ENCODE data around the gene STAT5B. TPM values are rescaled to one million over a fixed set of nuclear protein-coding genes. Genes with fewer than 3 reads are reported as not detected.

STAT5B gene
- total and polyA plus RNA-seq, 9 of the 15 experiments (the other 6 are each of a cell fraction or from before 2014, with no cell fraction given): 20.8 to 176 (median 92.4) TPM

DNA sequence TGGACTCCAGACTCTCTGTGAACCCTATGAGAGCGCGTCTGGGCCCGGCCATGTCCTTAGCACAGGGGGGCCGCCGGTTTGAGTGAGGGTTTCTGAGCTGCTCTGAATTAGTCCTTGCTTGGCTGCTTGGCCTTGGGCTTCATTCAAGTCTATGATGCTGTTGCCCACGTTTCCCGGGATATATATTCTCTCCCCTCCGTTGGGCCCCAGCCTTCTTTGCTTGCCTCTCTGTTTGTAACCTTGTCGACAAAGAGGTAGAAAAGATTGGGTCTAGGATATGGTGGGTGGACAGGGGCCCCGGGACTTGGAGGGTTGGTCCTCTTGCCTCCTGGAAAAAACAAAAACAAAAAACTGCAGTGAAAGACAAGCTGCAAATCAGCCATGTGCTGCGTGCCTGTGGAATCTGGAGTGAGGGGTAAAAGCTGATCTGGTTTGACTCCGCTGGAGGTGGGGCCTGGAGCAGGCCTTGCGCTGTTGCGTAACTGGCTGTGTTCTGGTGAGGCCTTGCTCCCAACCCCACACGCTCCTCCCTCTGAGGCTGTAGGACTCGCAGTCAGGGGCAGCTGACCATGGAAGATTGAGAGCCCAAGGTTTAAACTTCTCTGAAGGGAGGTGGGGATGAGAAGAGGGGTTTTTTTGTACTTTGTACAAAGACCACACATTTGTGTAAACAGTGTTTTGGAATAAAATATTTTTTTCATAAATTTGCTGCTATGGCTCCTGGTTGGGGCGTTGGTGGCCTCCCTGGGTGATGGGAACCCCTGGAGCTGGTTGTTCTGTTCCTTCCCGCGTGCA is 35.2 kb upstream of the STAT5B start (continued):
- TF ChIP-seq, protein P1, sequence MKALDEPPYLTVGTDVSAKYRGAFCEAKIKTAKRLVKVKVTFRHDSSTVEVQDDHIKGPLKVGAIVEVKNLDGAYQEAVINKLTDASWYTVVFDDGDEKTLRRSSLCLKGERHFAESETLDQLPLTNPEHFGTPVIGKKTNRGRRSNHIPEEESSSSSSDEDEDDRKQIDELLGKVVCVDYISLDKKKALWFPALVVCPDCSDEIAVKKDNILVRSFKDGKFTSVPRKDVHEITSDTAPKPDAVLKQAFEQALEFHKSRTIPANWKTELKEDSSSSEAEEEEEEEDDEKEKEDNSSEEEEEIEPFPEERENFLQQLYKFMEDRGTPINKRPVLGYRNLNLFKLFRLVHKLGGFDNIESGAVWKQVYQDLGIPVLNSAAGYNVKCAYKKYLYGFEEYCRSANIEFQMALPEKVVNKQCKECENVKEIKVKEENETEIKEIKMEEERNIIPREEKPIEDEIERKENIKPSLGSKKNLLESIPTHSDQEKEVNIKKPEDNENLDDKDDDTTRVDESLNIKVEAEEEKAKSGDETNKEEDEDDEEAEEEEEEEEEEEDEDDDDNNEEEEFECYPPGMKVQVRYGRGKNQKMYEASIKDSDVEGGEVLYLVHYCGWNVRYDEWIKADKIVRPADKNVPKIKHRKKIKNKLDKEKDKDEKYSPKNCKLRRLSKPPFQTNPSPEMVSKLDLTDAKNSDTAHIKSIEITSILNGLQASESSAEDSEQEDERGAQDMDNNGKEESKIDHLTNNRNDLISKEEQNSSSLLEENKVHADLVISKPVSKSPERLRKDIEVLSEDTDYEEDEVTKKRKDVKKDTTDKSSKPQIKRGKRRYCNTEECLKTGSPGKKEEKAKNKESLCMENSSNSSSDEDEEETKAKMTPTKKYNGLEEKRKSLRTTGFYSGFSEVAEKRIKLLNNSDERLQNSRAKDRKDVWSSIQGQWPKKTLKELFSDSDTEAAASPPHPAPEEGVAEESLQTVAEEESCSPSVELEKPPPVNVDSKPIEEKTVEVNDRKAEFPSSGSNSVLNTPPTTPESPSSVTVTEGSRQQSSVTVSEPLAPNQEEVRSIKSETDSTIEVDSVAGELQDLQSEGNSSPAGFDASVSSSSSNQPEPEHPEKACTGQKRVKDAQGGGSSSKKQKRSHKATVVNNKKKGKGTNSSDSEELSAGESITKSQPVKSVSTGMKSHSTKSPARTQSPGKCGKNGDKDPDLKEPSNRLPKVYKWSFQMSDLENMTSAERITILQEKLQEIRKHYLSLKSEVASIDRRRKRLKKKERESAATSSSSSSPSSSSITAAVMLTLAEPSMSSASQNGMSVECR (CRISPR knock-in tag; IDR thresholded peaks at IDR 0.05): 0 out of 2 replicates have a peak, but pooled peaks have one; percentile 38
- TF ChIP-seq SRF (CRISPR knock-in tag; IDR thresholded peaks at IDR 0.05): peak in 1 of 2 experiments; percentile 71; a peak in 1 of 4 replicates
- TF ChIP-seq SP2 (IDR thresholded peaks at IDR 0.05; ENCODE audit: extremely low read depth, low read depth, low read length, poor library complexity, severe bottlenecking): no peak
- TF ChIP-seq POU5F1 (IDR thresholded peaks at IDR 0.05; ENCODE audit: borderline replicate concordance, low read depth, low read length, partially characterized antibody): no peak
- TF ChIP-seq, protein P2, sequence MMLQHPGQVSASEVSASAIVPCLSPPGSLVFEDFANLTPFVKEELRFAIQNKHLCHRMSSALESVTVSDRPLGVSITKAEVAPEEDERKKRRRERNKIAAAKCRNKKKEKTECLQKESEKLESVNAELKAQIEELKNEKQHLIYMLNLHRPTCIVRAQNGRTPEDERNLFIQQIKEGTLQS (IDR thresholded peaks at IDR 0.05): peak; percentile 89
- TF ChIP-seq, protein P2 (CRISPR knock-in tag; conservative IDR thresholded peaks at IDR 0.05): no peak
- peak; percentile 74 for TF ChIP-seq EP400 (IDR thresholded peaks at IDR 0.05)
- TF ChIP-seq, protein P3, sequence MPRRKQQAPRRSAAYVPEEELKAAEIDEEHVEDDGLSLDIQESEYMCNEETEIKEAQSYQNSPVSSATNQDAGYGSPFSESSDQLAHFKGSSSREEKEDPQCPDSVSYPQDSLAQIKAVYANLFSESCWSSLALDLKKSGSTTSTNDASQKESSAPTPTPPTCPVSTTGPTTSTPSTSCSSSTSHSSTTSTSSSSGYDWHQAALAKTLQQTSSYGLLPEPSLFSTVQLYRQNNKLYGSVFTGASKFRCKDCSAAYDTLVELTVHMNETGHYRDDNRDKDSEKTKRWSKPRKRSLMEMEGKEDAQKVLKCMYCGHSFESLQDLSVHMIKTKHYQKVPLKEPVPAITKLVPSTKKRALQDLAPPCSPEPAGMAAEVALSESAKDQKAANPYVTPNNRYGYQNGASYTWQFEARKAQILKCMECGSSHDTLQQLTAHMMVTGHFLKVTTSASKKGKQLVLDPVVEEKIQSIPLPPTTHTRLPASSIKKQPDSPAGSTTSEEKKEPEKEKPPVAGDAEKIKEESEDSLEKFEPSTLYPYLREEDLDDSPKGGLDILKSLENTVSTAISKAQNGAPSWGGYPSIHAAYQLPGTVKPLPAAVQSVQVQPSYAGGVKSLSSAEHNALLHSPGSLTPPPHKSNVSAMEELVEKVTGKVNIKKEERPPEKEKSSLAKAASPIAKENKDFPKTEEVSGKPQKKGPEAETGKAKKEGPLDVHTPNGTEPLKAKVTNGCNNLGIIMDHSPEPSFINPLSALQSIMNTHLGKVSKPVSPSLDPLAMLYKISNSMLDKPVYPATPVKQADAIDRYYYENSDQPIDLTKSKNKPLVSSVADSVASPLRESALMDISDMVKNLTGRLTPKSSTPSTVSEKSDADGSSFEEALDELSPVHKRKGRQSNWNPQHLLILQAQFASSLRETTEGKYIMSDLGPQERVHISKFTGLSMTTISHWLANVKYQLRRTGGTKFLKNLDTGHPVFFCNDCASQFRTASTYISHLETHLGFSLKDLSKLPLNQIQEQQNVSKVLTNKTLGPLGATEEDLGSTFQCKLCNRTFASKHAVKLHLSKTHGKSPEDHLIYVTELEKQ (CRISPR knock-in tag; IDR thresholded peaks at IDR 0.05): no peak
- no peak; the same call in 1 of the 2 replicates for TF ChIP-seq ZNF311 (CRISPR knock-in tag; IDR thresholded peaks at IDR 0.05)
- TF ChIP-seq, protein P4, sequence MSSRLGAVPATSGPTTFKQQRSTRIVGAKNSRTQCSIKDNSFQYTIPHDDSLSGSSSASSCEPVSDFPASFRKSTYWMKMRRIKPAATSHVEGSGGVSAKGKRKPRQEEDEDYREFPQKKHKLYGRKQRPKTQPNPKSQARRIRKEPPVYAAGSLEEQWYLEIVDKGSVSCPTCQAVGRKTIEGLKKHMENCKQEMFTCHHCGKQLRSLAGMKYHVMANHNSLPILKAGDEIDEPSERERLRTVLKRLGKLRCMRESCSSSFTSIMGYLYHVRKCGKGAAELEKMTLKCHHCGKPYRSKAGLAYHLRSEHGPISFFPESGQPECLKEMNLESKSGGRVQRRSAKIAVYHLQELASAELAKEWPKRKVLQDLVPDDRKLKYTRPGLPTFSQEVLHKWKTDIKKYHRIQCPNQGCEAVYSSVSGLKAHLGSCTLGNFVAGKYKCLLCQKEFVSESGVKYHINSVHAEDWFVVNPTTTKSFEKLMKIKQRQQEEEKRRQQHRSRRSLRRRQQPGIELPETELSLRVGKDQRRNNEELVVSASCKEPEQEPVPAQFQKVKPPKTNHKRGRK (tag; IDR thresholded peaks at IDR 0.05): no peak
- TF ChIP-seq, protein P5, sequence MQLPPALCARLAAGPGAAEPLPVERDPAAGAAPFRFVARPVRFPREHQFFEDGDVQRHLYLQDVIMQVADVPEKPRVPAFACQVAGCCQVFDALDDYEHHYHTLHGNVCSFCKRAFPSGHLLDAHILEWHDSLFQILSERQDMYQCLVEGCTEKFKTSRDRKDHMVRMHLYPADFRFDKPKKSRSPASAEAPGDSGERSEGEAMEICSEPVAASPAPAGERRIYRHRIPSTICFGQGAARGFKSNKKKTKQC (CRISPR knock-in tag; IDR thresholded peaks at IDR 0.05): no peak
- no peak; the same call in 1 of the 2 replicates for TF ChIP-seq KDM2B (CRISPR knock-in tag; IDR thresholded peaks at IDR 0.05)
- no peak for TF ChIP-seq HNRNPH1 (optimal IDR thresholded peaks at IDR 0.05; ENCODE audit: low read depth, low read length)
- no peak for TF ChIP-seq NFATC3 (IDR thresholded peaks at IDR 0.05)
- no peak for TF ChIP-seq FOXP1 (CRISPR knock-in tag; IDR thresholded peaks at IDR 0.05)

Measured in K562 (cell line).